Breast epithelium (tissue), 4 donors: ENCODE measurements around the gene KIAA0319L. TPM values are rescaled to one million over a fixed set of nuclear protein-coding genes. Genes with fewer than 3 reads are reported as not detected.
"Not testable (repeated sequence)": the region's sequence is repeated elsewhere in the genome, so short reads cannot be mapped to it uniquely, and the experiment has no call there.

Source experiments
- DNase-seq, 2 donors: peaks; one replicate each; pipeline ENCODE4 v3.0.0-alpha.2; 2019; ENCODE audit warnings: low spot score in 2 of 2
- H3K27ac ChIP-seq, 2 donors: fragments of 200-600 bp; sonication (generic) in 1 of 2; one replicate each; pipeline ENCODE4 v1.5.1; 2016 to 2019; ENCODE audit warnings: mild to moderate bottlenecking in 1 of 2
- H3K27me3 ChIP-seq, 2 donors: fragments of 200-600 bp; sonication (generic) in 1 of 2; one replicate each; pipeline versions ENCODE4 v1.5.1 to v1.6.0; 2017 to 2019; ENCODE audit warnings: control low read depth in 1 of 2, mild to moderate bottlenecking in 1 of 2
- H3K36me3 ChIP-seq: fragments of 200-600 bp; one replicate; pipeline ENCODE4 v1.5.1; 2019
- H3K4me1 ChIP-seq, 2 donors: fragments of 200-600 bp; sonication (generic); one replicate each; pipeline ENCODE4 v1.5.1; 2016 to 2019; ENCODE audit warnings: control low read depth in 1 of 2
- H3K4me3 ChIP-seq, 3 donors: fragments of 200-600 bp; sonication (generic); 1 replicate in 2 of 3; 2 replicates in 1 of 3; pipeline ENCODE4 v1.5.1; 2016 to 2019; ENCODE audit warnings: mild to moderate bottlenecking in 3 of 3, moderate library complexity in 2 of 3
- H3K9me3 ChIP-seq, 2 donors: fragments of 200-600 bp; sonication (generic) in 1 of 2; one replicate each; pipeline ENCODE4 v1.5.1; 2016 to 2019; ENCODE audit warnings: control low read depth in 1 of 2
- CTCF ChIP-seq, 3 donors: fragments of 450-650 bp; IDR thresholded peaks; one replicate each; pipeline ENCODE4 v1.5.1; 2016 to 2017; ENCODE audit warnings: antibody characterized with exemption in 3 of 3, mild to moderate bottlenecking in 3 of 3, moderate library complexity in 3 of 3
- POLR2A ChIP-seq: fragments of 450-650 bp; IDR thresholded peaks from one replicate; pipeline ENCODE4 v1.6.1; 2016; ENCODE audit warnings: antibody characterized with exemption, mild to moderate bottlenecking, moderate library complexity
- POLR2AphosphoS5 ChIP-seq, 3 donors: sonication (generic); formaldehyde crosslinking; IDR thresholded peaks; one replicate each; pipeline ENCODE4 v1.6.1; 2017; ENCODE audit warnings: antibody characterized with exemption in 3 of 3
- intact Hi-C: fragments of 100-400 bp; cut with DNase I; formaldehyde crosslinking; loops from one replicate; pipeline ENCODE4 v1.15.1; 2023; ENCODE audit warnings: low total_unique reads
- total RNA-seq, 3 donors: library from RNA; depleted of rRNA; stranded (reverse); fragments of >200 nt; gene quantifications; one replicate each; pipeline ENCODE4 v1.1.0, GENCODE V29; 2016

The KIAA0319L gene
- total RNA-seq, 3 donors from 2014 or later, result 49.0 to 104 (median 103) TPM

GRCh38 chr1:35466120-35466519 lies 91.1 kb downstream of the KIAA0319L start:
- Histone ChIP-seq H3K4me1 (no peaks in the 10 kb centered on the region), H3K4me3 (no peak overlapping the region), H3K27me3 (no peaks in the 10 kb centered on the region), H3K27ac (no peak overlapping the region), H3K36me3 (peaks cover 5% of the 10 kb centered on the region), H3K9me3 (peaks cover 0 to 4% of the 10 kb centered on the region in 2 donors)
- TF ChIP-seq CTCF (IDR thresholded peaks at IDR 0.05), result no peak
- no peak for TF ChIP-seq POLR2A
- no peak for TF ChIP-seq POLR2AphosphoS5 (IDR thresholded peaks at IDR 0.05)
- DNase-seq, result no peak
- intact Hi-C loops, result no loop called here

GRCh38 chr1:35463749-35464148 lies 93.5 kb downstream of the KIAA0319L start:
- intact Hi-C loops, H3K9me3 ChIP-seq, H3K27ac ChIP-seq, H3K4me1 ChIP-seq, H3K4me3 ChIP-seq, DNase-seq, H3K36me3 ChIP-seq, H3K27me3 ChIP-seq: not testable (repeated sequence)

- H3K9me3 ChIP-seq, result peaks cover 0 to 4% of the 10 kb centered on the region in 2 donors
- peaks cover 5% of the 10 kb centered on the region for H3K36me3 ChIP-seq
- no peaks in the 10 kb centered on the region for H3K27me3 ChIP-seq
- H3K27ac ChIP-seq, result no peak overlapping the region
- TF ChIP-seq POLR2AphosphoS5 (IDR thresholded peaks at IDR 0.05), result no peak
- TF ChIP-seq POLR2A, result no peak
- TF ChIP-seq CTCF (IDR thresholded peaks at IDR 0.05), result no peak
- H3K4me1 ChIP-seq, result no peaks in the 10 kb centered on the region
- intact Hi-C loops, result no loop called here
- DNase-seq, result no peak
- no peak overlapping the region for H3K4me3 ChIP-seq
These were observed 94.0 kb downstream of the KIAA0319L start for GRCh38 chr1:35463232-35463631.

- no peak overlapping the region for H3K27ac ChIP-seq
- TF ChIP-seq POLR2A (no peak), POLR2AphosphoS5 (IDR thresholded peaks at IDR 0.05) (no peak), CTCF (IDR thresholded peaks at IDR 0.05) (no peak)
- intact Hi-C loops, result no loop called here
- peaks cover 5% of the 10 kb centered on the region for H3K36me3 ChIP-seq
- no peaks in the 10 kb centered on the region for H3K27me3 ChIP-seq
- H3K4me3 ChIP-seq, result no peak overlapping the region
- DNase-seq, result no peak
- H3K4me1 ChIP-seq, result no peaks in the 10 kb centered on the region
- H3K9me3 ChIP-seq, result peaks cover 0 to 4% of the 10 kb centered on the region in 2 donors
These were observed 95.1 kb downstream of the KIAA0319L start for GRCh38 chr1:35461966-35462651.

GRCh38 chr1:35460796-35461195 lies 96.4 kb downstream of the KIAA0319L start:
- intact Hi-C loops, result no loop called here
- Histone ChIP-seq H3K36me3 (peaks cover 5% of the 10 kb centered on the region), H3K27ac (no peak overlapping the region)

More at GRCh38 chr1:35460796-35461195, 96.4 kb downstream of the KIAA0319L start:
- no peak for DNase-seq
- H3K27me3 ChIP-seq, result no peaks in the 10 kb centered on the region
- no peak overlapping the region for H3K4me3 ChIP-seq
- H3K4me1 ChIP-seq, result no peaks in the 10 kb centered on the region
- H3K9me3 ChIP-seq, result peaks cover 0 to 4% of the 10 kb centered on the region in 2 donors
- TF ChIP-seq CTCF (IDR thresholded peaks at IDR 0.05) (no peak), POLR2A (no peak)
